HepG2 (cell line): ENCODE results near the gene MST1. TPM values are rescaled to one million over a fixed set of nuclear protein-coding genes. Genes with fewer than 3 reads are reported as not detected.

Experiments
- ELK4 ChIP-seq: sonication (generic); formaldehyde crosslinking; IDR thresholded peaks from 2 replicates; pipeline ENCODE4 v1.9.0; 2021; ENCODE audit warnings: missing genetic modification reagents, borderline replicate concordance
- FOXK1 ChIP-seq: sonication (generic); formaldehyde crosslinking; IDR thresholded peaks from 2 replicates; pipeline ENCODE4 v1.4.0; 2020; ENCODE audit warnings: low read depth, missing genetic modification reagents, borderline replicate concordance
- SMARCC2 ChIP-seq: fragments of 450-650 bp; IDR thresholded peaks from 2 replicates; pipeline ENCODE4 v1.6.1; 2017; ENCODE audit warnings: antibody characterized with exemption, mild to moderate bottlenecking
- SP140L ChIP-seq: sonication (generic); formaldehyde crosslinking; IDR thresholded peaks from 2 replicates; pipeline ENCODE4 v1.4.0; 2020; ENCODE audit warnings: missing genetic modification reagents, borderline replicate concordance
- ZNF101 ChIP-seq: sonication (generic); formaldehyde crosslinking; IDR thresholded peaks from 2 replicates; pipeline ENCODE4 v1.4.0; 2020; ENCODE audit warnings: mild to moderate bottlenecking, low read depth, missing genetic modification reagents, borderline replicate concordance
- ZNF33A ChIP-seq: sonication (generic); formaldehyde crosslinking; IDR thresholded peaks from 2 replicates; pipeline ENCODE4 v1.5.1; 2020; ENCODE audit warnings: missing genetic modification reagents, mild to moderate bottlenecking, moderate library complexity, borderline replicate concordance
- ZNF552 ChIP-seq: sonication (generic); formaldehyde crosslinking; IDR thresholded peaks from 2 replicates; pipeline ENCODE4 v1.9.0; 2022; ENCODE audit warnings: missing genetic modification reagents, mild to moderate bottlenecking, borderline replicate concordance
- ZNF567 ChIP-seq: sonication (generic); formaldehyde crosslinking; IDR thresholded peaks from 2 replicates; pipeline ENCODE4 v1.8.1; 2023; ENCODE audit warnings: mild to moderate bottlenecking, missing genetic modification reagents, borderline replicate concordance
- ZNF816 ChIP-seq: sonication (generic); formaldehyde crosslinking; IDR thresholded peaks from 2 replicates; pipeline ENCODE4 v1.8.0; 2022; ENCODE audit warnings: missing genetic modification reagents, mild to moderate bottlenecking, borderline replicate concordance
- polyA plus RNA-seq, 8 experiments: library from polyadenylated mRNA; depleted of rRNA in 3 of 8; stranded (reverse) in 7 of 8; unstranded in 1 of 8; fragments of >200 nt; fragmentation: Illumina TruSeq in 4 of 8; extraction: Trizol in 4 of 8; gene quantifications; 2 replicates each; pipeline versions ENCODE4 v1.2.1 to v1.2.3, GENCODE V29; 2011 to 2016; ENCODE audit warnings: low read depth in 4 of 8, missing spikeins in 1 of 8, mixed read lengths in 1 of 8; ENCODE audit not compliant: insufficient read depth in 1 of 8
- total RNA-seq, 5 experiments: library from RNA; depleted of rRNA; stranded (reverse); fragments of >200 nt; fragmentation: Illumina TruSeq; extraction: Trizol; gene quantifications; 2 replicates each; pipeline ENCODE4 v1.2.3, GENCODE V29; 2016; ENCODE audit warnings: low read depth in 1 of 5
- TF ChIP-seq, protein P1 (sequence below): sonication (generic); formaldehyde crosslinking; IDR thresholded peaks from one replicate; pipeline ENCODE4 v1.5.1; 2020; ENCODE audit warnings: mild to moderate bottlenecking, missing genetic modification reagents; ENCODE audit errors: not compliant biosample characterization
- TF ChIP-seq, protein P2 (sequence below): sonication (generic); formaldehyde crosslinking; IDR thresholded peaks from 2 replicates; pipeline ENCODE4 v1.4.0; 2020; ENCODE audit warnings: missing genetic modification reagents
- TF ChIP-seq, protein P3 (sequence below): IDR thresholded peaks from 2 replicates; pipeline ENCODE4 v1.6.1; 2016; ENCODE audit warnings: missing compliant biosample characterization, missing genetic modification reagents, borderline replicate concordance
- TF ChIP-seq, protein P4 (sequence below): IDR thresholded peaks from 2 replicates; pipeline ENCODE4 v1.6.1; 2016; ENCODE audit warnings: missing biosample characterization, missing genetic modification reagents, low read depth

The MST1 gene
- total and polyA plus RNA-seq, 2 of the 13 experiments (the other 11 are each of a cell fraction or from before 2014, with no cell fraction given) = 189 to 452 TPM

DNA sequence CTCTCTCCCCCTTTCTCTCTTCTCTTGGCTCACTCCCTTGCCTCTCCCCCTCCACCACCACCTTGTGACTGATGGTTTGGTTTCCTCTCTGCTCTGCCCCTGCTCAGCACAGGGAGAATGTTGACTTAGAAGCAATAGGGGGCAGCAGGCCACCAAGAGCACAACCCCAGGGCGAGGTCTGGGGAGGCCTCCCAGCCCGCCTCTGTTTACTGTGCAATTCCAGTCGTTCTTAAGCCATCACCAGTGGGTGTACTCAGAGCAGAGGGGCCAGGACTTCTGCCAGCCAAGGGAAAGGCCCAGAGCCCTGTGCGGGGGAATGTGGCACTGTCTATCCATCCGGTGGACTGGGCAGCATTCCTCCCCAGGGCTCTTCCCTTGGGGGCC is 20.9 kb downstream of the MST1 start (continued):
- TF ChIP-seq, protein P1, sequence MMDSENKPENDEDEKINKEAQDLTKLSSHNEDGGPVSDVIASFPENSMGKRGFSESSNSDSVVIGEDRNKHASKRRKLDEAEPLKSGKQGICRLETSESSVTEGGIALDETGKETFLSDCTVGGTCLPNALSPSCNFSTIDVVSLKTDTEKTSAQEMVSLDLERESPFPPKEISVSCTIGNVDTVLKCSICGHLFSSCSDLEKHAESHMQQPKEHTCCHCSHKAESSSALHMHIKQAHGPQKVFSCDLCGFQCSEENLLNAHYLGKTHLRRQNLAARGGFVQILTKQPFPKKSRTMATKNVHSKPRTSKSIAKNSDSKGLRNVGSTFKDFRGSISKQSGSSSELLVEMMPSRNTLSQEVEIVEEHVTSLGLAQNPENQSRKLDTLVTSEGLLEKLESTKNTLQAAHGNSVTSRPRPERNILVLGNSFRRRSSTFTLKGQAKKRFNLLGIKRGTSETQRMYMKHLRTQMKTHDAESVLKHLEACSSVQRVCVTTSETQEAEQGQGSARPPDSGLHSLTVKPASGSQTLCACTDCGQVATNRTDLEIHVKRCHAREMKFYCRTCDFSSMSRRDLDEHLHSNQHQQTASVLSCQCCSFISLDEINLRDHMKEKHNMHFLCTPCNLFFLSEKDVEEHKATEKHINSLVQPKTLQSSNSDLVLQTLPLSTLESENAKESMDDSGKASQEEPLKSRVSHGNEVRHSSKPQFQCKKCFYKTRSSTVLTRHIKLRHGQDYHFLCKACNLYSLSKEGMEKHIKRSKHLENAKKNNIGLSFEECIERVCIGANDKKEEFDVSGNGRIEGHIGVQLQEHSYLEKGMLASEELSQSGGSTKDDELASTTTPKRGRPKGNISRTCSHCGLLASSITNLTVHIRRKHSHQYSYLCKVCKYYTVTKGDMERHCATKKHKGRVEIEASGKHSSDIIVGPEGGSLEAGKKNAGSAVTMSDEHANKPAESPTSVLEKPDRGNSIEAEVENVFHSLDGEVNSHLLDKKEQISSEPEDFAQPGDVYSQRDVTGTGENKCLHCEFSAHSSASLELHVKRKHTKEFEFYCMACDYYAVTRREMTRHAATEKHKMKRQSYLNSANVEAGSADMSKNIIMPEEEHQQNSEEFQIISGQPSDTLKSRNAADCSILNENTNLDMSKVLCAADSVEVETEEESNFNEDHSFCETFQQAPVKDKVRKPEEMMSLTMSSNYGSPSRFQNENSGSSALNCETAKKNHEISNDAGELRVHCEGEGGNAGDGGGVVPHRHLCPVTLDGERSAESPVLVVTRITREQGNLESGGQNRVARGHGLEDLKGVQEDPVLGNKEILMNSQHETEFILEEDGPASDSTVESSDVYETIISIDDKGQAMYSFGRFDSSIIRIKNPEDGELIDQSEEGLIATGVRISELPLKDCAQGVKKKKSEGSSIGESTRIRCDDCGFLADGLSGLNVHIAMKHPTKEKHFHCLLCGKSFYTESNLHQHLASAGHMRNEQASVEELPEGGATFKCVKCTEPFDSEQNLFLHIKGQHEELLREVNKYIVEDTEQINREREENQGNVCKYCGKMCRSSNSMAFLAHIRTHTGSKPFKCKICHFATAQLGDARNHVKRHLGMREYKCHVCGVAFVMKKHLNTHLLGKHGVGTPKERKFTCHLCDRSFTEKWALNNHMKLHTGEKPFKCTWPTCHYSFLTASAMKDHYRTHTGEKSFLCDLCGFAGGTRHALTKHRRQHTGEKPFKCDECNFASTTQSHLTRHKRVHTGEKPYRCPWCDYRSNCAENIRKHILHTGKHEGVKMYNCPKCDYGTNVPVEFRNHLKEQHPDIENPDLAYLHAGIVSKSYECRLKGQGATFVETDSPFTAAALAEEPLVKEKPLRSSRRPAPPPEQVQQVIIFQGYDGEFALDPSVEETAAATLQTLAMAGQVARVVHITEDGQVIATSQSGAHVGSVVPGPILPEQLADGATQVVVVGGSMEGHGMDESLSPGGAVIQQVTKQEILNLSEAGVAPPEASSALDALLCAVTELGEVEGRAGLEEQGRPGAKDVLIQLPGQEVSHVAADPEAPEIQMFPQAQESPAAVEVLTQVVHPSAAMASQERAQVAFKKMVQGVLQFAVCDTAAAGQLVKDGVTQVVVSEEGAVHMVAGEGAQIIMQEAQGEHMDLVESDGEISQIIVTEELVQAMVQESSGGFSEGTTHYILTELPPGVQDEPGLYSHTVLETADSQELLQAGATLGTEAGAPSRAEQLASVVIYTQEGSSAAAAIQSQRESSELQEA (CRISPR knock-in tag) = no peak
- TF ChIP-seq ZNF552 (CRISPR knock-in tag) = no peak
- TF ChIP-seq, protein P2, sequence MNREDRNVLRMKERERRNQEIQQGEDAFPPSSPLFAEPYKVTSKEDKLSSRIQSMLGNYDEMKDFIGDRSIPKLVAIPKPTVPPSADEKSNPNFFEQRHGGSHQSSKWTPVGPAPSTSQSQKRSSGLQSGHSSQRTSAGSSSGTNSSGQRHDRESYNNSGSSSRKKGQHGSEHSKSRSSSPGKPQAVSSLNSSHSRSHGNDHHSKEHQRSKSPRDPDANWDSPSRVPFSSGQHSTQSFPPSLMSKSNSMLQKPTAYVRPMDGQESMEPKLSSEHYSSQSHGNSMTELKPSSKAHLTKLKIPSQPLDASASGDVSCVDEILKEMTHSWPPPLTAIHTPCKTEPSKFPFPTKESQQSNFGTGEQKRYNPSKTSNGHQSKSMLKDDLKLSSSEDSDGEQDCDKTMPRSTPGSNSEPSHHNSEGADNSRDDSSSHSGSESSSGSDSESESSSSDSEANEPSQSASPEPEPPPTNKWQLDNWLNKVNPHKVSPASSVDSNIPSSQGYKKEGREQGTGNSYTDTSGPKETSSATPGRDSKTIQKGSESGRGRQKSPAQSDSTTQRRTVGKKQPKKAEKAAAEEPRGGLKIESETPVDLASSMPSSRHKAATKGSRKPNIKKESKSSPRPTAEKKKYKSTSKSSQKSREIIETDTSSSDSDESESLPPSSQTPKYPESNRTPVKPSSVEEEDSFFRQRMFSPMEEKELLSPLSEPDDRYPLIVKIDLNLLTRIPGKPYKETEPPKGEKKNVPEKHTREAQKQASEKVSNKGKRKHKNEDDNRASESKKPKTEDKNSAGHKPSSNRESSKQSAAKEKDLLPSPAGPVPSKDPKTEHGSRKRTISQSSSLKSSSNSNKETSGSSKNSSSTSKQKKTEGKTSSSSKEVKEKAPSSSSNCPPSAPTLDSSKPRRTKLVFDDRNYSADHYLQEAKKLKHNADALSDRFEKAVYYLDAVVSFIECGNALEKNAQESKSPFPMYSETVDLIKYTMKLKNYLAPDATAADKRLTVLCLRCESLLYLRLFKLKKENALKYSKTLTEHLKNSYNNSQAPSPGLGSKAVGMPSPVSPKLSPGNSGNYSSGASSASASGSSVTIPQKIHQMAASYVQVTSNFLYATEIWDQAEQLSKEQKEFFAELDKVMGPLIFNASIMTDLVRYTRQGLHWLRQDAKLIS (CRISPR knock-in tag) = no peak
- TF ChIP-seq, protein P3, sequence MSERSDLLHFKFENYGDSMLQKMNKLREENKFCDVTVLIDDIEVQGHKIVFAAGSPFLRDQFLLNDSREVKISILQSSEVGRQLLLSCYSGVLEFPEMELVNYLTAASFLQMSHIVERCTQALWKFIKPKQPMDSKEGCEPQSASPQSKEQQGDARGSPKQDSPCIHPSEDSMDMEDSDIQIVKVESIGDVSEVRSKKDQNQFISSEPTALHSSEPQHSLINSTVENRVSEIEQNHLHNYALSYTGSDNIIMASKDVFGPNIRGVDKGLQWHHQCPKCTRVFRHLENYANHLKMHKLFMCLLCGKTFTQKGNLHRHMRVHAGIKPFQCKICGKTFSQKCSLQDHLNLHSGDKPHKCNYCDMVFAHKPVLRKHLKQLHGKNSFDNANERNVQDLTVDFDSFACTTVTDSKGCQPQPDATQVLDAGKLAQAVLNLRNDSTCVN (CRISPR knock-in tag) = peak; percentile 76
- TF ChIP-seq ELK4 (CRISPR knock-in tag) = no peak
- peak; percentile 79; the same call in 1 of the 2 replicates for TF ChIP-seq FOXK1 (CRISPR knock-in tag)
- TF ChIP-seq ZNF567 (CRISPR knock-in tag) = no peak
- TF ChIP-seq ZNF101 (CRISPR knock-in tag) = no peak
- TF ChIP-seq SMARCC2 = no peak
- TF ChIP-seq ZNF33A (CRISPR knock-in tag) = no peak
- TF ChIP-seq ZNF816 = no peak
- TF ChIP-seq, protein P4, sequence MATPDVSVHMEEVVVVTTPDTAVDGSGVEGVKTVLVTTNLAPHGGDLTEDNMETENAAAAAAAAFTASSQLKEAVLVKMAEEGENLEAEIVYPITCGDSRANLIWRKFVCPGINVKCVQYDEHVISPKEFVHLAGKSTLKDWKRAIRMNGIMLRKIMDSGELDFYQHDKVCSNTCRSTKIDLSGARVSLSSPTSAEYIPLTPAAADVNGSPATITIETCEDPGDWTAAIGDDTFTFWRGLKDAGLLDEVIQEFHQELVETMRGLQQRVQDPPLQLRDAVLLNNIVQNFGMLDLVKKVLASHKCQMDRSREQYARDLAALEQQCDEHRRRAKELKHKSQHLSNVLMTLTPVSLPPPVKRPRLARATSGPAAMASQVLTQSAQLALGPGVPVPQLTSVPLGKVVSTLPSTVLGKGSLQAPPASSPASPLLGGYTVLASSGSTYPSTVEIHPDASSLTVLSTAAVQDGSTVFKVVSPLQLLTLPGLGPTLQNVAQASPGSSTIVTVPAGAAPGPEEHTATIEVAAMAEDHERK (CRISPR knock-in tag) = no peak
- TF ChIP-seq SP140L (CRISPR knock-in tag) = no peak
